Brain pericyte (primary cell): ENCODE results near the gene PALD1.

Experiments
- DNase-seq: peaks from one replicate; pipeline ENCODE4 v3.0.0-alpha.2; 2012; ENCODE audit warnings: low read depth, low spot score

The PALD1 gene

DNA sequence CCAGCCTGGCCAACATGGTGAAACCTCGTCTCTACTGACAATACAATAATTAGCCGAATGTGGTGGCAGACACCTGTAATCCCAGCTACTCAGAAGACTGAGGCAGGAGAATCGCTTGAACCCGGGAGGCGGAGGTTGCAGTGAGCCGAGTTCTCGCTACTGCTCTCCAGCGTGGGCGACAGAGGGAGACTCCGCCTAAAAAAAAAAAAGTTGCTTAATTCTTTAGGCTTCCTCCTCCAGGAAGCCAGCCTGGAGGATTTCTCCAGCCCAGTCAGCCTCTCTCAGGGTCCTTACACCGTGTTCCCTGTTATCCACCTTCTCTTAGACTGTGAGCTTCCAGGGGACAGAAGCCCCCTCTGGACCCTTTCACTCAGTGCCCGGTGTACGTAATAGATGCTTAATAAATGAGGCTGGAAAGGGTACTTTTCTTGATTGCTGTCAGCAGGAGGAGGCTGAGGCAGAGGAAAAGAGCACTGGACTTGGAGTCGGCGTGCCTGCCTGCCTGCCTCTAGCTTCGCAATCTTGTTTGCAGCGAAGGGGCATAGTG is 20.7 kb upstream of the PALD1 start:
- no peak for DNase-seq

DNA sequence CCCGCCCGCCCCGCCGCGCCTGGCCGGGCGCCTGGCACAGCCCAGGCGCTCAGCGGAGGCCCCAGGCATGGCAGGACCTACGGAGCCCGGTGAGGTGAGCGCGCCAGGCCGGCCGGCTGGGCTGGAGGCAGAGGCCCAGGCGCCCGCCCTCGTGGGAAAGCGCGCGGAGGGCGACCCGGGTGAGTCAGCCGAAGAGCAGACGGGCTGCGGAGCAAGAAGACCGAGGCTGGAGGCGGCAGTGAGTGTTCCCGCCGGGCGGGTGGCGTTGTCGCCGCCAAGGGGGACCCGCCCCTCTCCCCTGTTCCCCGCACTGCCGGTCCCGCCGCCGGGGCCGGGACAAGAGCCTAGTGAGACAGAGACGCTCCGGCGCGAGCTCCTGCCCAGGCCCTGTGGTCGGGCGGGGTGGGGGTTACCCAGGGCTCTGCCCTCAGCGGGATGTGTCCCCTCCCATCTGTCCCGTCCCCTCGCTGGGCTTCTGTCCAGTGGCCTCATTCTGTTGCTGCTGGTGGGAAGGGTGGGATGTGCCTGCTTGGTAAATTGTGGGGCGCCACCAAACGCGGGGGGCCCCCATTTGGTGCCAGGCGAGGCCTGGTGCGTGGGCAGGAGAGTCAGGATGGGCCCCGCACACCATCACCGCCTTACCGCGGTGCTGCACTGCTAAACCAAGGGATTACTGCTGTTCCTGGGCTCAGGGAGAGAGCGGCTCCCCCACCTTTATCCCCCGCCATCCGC is 20.1 kb upstream of the PALD1 start:
- no peak for DNase-seq

DNA sequence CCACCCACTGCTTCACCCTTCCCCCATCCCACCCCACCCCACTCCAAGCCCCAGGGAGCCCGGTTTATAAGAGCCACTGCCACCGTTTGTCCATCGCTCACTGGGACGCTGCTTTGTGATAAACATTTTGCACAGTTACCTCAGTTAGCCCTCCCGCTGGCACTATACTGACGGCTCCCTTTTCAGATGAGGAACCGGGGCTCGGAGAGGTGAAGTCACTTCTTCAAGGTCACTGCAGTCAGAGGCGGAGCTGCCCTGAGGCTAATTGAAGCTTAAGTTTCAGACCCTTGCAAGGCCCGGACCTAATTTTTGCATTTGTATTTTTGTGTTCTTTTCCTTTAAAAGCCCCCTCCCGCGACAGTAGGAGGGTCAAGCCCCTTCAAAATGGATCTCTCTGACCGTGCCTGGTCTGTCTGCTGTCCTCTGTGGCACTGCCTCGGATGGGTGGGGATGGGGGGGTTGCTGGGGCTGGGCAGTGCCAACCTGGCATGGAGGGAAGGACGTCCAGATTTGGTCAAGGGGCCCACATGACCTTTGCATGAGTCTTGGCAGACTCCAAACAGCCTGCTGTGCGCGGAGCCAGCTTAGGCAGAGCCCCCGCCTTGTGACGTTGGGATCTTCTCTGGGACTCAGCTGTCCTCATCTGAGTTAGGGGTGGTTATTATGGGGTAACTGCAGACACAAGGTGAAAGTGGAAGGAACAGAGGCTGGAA is 19.4 kb upstream of the PALD1 start:
- DNase-seq = no peak

DNA sequence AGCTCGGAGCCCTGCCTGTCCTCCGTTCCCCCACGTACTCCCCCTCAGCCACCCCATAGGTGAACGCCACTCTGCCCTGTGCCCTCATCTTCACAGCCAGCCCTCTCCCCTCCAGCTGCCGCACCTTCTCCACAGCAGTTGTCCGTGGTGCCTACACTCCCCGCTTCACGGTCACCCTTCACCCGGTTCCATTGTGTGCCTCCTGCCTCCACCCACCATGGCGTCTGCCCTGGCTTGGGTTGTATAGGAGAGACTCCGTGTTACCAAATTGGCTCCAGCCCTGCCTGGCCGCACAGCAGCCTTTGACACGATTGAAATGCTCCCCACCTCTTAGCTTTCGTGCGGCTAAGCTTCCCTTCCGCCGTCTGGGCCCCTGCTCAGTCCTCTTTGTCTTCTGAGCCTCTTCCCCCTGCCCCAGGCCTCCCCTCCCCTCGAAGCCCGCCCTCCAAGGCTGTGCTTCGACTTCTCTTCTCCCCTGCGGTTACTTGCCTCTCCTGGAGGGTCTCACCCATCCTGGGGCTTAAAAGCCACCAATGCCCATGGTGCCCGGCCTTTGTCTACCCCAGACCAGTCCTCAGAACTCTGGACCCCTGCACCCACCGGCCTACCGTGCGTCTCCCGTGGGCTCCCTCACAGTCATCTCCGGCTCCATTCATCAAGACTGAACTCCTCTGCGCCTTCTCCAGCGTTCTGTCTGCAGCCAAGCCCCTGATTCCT is 18.6 kb upstream of the PALD1 start:
- DNase-seq = no peak

DNA sequence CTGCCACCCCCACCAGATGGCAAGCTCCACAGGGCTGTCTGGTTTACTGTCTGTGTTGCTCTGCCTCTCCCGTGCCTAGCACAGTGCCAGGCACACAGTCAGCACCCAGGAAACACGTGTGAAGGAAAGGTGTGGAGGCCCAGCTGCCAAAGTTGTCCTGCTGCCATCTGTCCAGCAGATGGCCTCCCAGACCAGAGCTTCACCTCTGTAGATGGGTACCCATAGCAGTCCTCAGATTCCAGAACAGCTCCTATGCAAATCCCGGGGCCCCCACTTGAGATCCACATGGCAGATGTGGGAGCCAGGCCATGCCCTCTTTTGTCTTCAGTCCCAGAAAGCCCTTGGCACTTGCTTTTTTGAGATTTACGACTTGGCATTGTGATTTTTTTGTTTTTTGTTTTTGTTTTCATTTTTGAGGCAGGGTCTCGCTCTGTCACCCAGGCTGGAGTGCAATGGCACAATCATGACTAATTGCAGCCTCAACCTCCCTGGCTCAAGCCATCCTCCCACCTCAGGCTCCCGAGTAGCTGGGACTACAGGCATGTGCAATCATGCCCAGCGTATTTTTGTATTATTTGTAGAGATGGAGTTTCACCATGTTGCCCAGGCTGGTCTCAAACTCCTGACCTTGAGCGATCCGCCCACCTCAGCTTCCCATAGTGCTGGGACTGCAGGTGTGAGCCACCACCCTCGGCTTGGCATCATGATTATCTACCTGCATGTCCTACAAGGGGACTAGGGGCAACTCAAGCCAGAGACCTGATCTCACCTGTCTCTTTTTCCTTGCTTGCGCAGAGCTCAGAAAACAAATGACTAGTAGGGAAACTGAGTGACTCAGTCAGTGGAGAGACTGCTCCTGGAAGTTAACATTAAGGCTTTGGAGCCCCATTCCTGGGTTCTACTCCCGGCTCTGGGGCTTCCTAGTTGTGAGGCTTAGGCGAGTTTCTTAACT is 16.9 kb upstream of the PALD1 start:
- no peak for DNase-seq

DNA sequence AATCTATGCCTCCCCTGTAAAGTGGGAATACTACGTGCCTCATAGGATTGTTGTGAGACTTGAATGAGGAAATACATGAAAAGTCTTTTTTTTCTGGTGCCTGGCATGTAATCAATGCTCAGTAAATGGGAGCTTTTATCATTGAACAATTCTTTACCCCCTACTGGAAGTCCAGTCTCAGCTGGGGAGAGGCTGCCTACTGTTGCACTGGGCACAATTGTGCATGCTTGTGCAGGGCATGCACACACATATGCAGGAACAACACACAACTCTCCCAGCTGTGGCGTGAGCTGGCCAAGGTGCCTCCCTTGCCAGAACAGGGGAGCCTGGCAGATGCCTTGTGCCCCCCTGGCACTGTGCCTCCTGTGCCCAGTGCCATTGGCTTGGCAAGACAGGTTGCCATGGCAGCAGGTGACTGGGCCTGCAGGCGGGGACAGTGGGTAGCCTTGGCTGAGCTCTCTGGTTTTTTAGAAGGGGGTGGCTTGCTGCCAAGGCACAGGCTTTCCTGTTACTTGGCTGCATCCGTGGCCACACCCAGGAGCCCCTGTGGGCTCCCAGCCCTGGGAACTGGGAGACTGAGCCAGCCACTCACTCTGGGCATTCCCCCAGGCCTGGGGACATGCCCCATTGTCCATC is 16.1 kb upstream of the PALD1 start:
- no peak for DNase-seq

DNA sequence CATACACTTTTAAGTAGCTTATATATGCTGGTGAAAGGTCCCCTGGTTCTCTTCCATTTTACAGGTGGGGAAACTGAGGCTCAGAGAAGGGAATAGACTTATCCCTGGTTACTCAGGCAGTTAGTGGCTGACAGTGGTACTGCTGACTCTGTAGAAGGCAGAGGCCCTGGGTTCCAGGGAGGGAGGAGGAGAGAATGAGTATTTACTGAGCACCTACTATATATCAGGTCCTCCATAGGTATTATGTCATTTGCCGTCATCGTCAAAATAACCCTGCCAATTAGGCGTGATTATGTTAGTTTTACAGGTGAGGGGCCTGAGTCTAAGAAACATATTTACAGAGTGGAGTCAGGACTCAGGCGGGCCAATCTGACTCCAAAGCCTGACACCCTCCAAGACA is 13.3 kb upstream of the PALD1 start:
- DNase-seq = no peak

DNA sequence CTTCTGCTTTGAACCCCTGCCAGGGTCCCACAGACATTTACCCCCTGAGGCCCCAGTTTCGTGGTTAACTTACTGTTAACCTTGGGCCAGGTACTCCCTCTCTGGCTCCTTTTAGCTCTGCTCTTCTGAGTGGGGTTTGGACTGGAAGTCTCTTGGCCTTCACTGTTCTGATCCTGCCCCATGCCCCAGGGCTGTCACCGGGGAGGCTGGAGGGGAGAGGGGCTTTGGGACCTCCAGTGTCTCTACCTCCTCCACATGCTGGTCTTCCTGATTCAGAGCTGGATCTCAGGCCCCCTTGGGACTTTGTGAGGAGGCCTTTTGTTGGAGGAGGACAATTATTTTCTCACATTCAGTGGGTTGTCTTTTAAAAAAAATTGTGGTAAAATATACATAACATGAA is 12.7 kb upstream of the PALD1 start:
- no peak for DNase-seq

DNA sequence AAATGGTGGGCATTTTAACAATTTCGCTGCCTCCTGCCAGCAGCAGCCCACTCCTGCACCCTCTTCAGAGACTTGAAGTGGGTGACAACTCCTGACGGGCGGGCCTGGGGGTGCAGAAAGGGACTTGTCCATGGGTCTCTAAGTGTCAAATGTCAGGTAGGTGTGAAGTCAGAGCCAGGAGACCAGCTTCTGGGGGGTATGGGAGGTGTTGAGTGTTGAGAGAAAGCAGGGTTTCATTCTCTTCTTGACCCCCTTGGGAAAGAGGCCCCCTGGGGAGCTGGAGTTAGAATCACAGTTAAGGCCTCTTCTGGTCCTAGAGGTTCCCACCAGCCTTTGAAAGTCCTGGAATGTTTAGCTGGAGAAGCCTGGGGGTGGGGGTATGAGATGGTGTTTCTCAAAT is 11.6 kb upstream of the PALD1 start:
- DNase-seq = no peak

DNA sequence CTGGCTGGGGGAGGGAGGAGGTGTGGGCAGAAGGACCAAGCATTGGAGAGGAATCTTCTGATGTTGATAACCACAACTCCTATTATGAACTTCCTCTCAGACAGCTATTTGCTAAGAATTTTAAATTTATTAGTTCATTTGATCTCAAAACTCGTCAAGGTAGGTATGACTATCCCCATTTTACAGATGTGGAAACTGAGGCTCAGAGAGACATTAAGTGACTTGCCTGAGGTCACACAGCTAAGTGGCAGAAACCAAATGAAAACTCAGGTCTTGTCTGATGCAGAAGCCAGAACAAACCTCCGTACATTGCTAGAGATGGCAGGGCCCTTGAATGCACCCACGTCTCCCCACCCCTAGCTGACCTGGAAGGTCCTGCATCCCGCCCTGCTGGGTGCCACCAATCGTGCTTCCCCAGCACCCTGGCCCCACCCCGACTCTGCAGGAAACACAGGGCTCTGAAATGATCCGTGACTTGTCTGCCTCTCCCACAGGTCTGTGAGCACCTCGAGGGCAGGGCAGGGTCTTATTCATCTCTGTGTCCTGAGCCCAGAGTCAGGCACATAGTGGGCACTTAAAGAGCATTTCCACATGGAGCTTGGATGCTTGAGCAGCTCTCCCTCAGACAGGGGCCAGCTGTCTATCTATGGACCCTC is 5.6 kb upstream of the PALD1 start:
- no peak for DNase-seq

DNA sequence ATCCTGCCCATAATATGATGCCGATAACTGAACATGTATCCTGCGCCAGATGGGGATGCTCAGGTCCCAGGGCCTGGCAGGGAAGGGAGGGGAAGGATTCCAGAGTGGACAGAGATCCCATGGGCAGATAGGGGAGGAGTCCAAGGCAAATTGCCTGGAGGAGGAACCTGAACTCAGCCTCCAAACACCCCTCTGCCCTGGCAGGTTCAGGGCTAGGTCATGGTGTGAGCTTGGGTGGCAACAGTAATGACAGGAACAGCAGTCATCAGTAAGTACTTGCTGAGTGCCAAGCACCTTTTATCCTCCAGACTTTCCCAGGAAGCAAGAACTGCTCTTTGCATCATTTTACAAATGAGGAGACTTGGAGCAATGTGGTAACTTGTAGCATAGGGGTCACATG is 3.8 kb upstream of the PALD1 start:
- DNase-seq = no peak

DNA sequence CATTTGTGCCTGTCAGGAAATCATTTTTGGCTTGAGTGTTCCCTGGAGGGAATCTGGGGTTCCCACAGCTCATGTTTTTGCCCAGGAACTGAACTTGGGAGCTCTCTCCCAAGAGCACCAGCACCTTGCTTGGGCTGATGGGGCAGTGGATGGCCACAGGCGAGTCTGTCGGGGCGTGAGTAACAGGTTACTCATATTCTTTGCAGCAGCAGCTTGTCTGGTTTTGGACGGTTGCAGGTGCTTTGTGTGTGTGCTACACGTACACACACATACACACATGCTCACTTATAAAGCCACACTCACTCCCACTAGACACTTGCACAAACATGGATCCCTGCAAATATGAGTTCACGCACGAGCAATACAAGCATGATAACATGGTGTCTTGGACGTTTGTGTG is 2.9 kb upstream of the PALD1 start:
- DNase-seq = no peak

DNA sequence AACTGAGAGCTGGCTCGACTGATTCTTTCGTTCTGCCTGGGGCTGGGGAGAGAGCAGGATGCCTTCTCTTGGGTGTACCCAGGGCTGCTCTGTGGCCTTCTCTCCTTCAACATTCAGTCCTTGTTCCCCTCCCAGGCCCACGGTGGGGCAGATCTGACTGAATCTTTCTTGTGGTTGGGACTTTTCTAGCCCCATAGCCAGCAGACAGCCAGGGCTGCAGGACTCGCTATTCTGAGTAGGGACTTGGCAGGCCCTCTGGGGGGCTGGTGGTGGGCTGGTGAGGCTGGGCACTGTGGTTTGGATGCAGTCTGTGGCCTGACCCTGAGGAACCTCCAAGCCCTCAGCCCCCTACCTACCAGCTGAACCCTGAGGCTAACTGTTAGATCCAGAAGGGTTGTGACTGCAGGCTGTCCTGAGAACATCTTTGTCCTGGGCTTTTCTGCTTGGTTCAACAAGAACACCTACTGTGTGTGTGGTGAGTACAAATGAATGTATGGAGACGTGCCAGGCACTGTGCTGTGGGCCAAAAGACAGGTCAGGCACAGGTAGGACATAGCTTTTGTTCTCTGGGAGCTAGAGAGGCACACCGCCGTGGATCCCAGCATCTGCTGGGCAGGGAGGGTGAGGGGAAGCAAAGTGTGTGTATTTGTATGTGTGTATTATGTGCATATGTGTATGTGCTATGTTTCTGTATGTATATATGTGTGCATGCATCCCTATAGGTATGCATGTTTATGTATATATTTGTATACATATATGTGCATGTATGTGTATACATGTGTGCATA is 2.1 kb upstream of the PALD1 start:
- DNase-seq = no peak

DNA sequence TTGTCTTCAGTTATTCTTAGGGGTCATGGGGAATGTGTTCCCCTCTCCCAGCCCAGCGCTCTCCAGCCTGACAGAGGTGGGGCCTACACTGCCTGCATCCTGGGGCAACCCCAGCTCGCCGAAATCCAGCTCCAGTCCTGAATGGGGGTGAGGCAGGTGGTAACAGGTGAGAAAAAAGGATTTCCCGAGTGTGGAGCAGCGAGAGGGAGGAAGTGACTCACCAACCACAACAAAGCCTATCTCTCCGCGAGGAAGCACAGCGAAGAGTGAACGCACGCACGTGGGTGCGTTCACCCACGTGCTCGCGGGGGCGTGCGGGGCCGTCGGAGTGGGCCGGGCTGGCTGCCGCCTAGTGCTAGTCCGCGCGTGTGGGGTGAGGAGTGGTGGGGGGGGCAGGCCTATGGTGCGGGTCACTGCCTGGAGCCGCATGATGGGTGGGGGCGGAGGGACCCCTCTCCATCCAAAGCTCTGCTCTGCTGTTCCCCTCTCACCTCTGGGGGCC is 855 bp upstream of the PALD1 start:
- DNase-seq = no peak

DNA sequence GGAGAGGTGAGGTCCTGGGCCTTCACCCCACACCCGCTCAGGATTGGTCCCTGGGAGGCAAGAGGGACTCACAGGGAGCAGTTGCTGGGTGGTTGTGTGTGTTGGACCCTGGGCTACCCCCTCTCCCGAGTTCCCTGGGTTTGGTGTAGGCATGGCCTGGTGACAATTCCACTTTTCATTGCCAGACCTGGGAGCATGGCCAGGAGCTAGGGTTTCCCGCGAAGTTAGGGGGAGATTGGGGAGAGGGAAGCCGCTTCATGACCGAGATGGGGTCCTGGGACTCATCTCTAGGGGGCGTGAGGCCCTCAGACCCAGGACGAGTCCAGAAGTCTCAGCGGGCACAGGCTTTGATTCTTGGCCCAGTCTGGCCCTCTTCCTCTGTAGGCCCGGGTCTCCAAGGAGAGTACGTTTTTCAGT is 606 bp downstream of the PALD1 start:
- no peak for DNase-seq

DNA sequence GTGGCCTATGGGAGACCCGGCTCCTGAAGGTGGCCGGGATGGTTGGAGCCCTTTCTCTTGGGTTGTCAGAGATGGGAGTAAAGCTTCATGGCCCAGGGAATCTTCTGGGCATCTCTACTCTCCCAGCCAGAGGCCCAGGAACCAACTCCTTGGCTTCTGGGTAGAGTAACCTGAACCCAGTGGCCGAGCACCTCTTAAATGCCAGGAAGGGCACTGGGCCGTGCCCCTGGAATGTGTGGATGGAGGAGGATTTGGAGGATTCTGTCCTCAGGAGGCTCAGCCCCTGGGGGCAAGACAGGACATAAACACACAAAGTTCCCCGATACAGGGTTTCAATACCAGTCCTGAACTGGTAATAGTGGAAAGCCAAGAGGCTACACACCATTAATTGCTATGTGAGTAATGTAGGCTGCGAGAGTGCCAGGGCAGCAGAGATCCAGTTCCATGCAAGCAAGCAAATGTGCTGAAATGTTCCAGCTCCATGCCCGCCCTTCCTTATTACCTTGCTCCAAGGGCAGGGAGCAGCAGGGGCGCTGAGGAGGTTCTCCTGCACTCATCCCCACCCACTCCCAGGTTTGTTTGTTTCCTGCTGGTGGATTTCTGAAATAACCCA is 1.2 kb downstream of the PALD1 start:
- no peak for DNase-seq

DNA sequence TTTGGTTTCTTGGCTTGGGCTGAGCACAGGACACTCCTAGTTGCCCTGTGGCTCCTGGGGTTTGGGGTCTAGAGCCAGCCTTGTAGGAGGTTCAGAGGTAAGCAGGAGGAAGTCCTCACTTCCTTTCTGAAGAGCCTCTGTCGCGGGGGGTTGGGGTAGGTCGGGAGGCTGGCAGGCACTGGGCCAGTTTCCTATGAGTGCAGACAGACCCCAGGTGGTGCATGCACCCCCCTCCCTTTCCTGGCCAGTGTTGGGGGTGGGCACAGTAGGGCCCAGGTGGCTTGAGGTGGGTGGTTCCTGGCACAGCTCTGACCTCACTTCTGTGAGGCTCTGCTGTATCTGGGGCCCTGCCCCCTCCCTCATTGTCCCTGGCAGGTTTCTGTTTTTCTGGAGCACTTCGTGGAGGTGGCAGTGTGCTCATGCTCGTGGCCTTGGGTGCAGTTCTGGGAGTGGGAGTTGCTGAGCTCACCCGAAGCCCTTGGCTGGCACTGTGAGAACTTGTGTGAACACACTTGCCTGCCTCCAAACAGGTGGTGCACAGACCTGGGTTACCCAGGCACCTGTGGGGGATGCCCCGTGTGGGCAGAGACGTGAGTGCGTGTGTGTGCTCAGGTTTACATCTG is 1.8 kb downstream of the PALD1 start:
- no peak for DNase-seq

DNA sequence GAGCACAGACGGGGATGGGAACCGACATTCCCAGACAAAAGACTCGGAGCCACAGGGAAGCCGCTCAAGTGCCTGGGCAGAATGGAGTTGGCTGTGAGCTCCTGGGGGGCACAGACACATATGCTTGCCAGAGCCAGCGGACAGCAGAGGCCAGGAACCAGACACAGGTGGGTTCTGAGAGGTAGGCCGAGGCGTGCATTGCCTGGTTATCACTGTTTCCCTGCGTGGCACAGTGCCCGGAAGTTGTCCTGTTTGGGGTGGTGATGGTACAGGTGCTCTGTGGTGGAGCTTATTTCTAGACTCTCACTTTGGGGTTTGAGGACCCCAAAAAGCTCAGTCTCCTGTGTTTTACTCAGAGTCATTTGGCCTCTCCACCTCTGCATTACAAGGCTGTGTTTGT is 2.5 kb downstream of the PALD1 start:
- DNase-seq = no peak
